Measurements from ENCODE around the gene EREG.
"Not testable (repeated sequence)": the region's sequence is repeated elsewhere in the genome, so short reads cannot be mapped to it uniquely, and the experiment has no call there.

EREG gene

GRCh38 chr4:74387790-74388189 is 22.8 kb downstream of the EREG start:
- DNase-seq (ENCODE audit: insufficient read length, low spot score) (no peak), FAIRE-seq (no peak)
- TF ChIP-seq POLR2A (IDR thresholded peaks at IDR 0.05; ENCODE audit: low read depth, low read length), result no peak

- TF ChIP-seq POLR2A (IDR thresholded peaks at IDR 0.05; ENCODE audit: low read depth, low read length), result no peak
- FAIRE-seq (no peak), DNase-seq (ENCODE audit: insufficient read length, low spot score) (no peak)
These were observed 24.5 kb downstream of the EREG start for GRCh38 chr4:74389494-74389893.

GRCh38 chr4:74390677-74391076 is 25.7 kb downstream of the EREG start:
- no peak for FAIRE-seq
- no peak for DNase-seq (ENCODE audit: insufficient read length, low spot score)
- no peak for TF ChIP-seq POLR2A (IDR thresholded peaks at IDR 0.05; ENCODE audit: low read depth, low read length)

DNA sequence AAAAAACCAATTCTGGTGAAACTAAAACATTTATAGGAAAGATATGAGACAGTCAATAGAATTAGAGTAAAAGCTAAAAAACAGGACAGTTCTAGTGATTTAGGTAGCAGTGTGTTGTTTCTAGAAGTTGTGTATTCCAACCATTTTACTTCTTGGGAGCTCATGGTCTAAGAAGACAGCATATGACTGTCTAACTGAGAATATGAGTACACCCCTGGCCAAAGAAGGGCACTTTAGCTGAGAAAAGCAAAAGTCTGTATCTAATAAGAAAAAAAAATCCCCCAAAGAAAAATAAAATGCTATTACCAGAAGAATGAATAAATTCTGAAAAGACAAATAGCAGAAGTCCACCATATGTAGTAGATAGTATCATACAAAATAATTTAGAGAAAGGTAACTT is 26.4 kb downstream of the EREG start:
- no peak for DNase-seq (ENCODE audit: insufficient read length, low spot score)
- no peak for TF ChIP-seq POLR2A (IDR thresholded peaks at IDR 0.05; ENCODE audit: low read depth, low read length)
- no peak for FAIRE-seq

GRCh38 chr4:74391890-74392475 is 27.0 kb downstream of the EREG start:
- TF ChIP-seq POLR2A (IDR thresholded peaks at IDR 0.05; ENCODE audit: low read depth, low read length), result no peak
- FAIRE-seq (no peak), DNase-seq (ENCODE audit: insufficient read length, low spot score) (no peak)

GRCh38 chr4:74394476-74395136 is 29.7 kb downstream of the EREG start:
- FAIRE-seq (peak; percentile 92), DNase-seq (ENCODE audit: insufficient read length, low spot score) (no peak)
- no peak for TF ChIP-seq POLR2A (IDR thresholded peaks at IDR 0.05; ENCODE audit: low read depth, low read length)

- no peak for FAIRE-seq
- no peak for TF ChIP-seq POLR2A (IDR thresholded peaks at IDR 0.05; ENCODE audit: low read depth, low read length)
- no peak for DNase-seq (ENCODE audit: insufficient read length, low spot score)
These were observed 30.7 kb downstream of the EREG start for GRCh38 chr4:74395633-74396032.

- TF ChIP-seq POLR2A (IDR thresholded peaks at IDR 0.05; ENCODE audit: low read depth, low read length), result no peak
These were observed 32.9 kb downstream of the EREG start for GRCh38 chr4:74397748-74398426.

GRCh38 chr4:74398894-74399589 is 34.1 kb downstream of the EREG start:
- not testable (repeated sequence) for FAIRE-seq; DNase-seq (ENCODE audit: insufficient read length, low spot score)

More at GRCh38 chr4:74397748-74398426, 32.9 kb downstream of the EREG start:
- FAIRE-seq, result no peak
- no peak for DNase-seq (ENCODE audit: insufficient read length, low spot score)

DNA sequence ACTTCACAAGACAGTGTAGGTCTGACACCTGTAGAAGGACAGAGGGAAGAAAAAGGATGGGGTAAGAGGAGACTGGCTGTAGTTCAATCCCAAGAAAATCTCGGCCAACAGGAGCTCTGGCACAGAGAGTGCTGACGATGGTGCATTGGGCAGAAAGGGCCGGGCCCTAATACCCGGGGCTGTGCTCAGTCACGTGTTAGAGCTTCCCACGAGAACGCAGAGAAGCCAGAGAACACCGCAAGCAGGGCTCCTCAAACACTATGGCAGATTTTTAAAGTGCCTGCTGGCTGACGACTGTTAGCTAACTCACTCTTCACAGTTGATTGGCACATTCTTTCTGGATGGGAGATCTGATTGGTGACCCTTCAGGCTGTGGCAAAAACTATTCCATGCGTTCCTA is 35.5 kb downstream of the EREG start:
- FAIRE-seq, result no peak
- TF ChIP-seq POLR2A (IDR thresholded peaks at IDR 0.05; ENCODE audit: low read depth, low read length), result no peak
- no peak for DNase-seq (ENCODE audit: insufficient read length, low spot score)

GRCh38 chr4:74402692-74403456 is 37.9 kb downstream of the EREG start:
- TF ChIP-seq POLR2A (IDR thresholded peaks at IDR 0.05; ENCODE audit: low read depth, low read length), result no peak
- DNase-seq (ENCODE audit: insufficient read length, low spot score) (no peak), FAIRE-seq (no peak)

GRCh38 chr4:74407891-74408290 is 42.9 kb downstream of the EREG start:
- no peak for TF ChIP-seq POLR2A (IDR thresholded peaks at IDR 0.05; ENCODE audit: low read depth, low read length)
- DNase-seq (ENCODE audit: insufficient read length, low spot score), result no peak
- no peak for FAIRE-seq

DNA sequence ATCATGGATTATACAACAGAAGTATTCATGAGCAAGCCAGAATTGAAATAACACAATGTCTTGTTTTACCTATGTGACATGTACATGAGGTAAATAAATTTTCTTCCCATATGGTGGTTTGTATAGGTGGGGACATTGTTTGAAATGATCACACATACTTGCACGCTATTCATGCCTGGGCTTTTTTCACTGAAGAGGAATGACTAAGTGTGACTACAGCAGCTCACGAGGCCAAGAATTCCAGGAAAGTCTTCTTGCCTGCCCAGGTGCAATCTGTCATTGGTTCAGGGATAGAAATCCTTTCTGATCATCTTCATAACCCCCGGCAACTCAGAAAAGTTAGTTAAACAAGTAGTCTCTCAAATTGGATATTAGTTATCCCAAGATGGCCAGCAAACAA is 43.7 kb downstream of the EREG start:
- DNase-seq (ENCODE audit: insufficient read length, low spot score) (no peak), FAIRE-seq (no peak)

DNA sequence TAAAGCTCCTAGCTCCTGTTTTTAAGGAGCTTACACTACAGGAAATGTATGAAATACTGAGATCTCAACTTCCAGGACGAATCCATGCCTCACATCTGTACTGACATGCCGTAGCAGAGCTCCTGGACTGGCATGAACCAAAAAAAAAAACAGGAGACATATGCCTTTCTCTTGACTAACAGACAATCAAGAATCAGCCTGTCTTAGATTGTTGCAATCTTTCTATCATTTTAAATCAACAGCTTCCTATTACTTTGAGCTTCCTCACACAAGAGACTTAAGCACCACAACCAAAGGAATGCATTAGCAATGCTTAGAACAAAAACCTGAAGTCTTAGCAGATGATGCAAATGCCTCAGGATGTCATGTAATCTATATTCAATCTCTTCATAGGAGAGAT is 45.3 kb downstream of the EREG start:
- DNase-seq (ENCODE audit: insufficient read length, low spot score), result no peak
- no peak for FAIRE-seq

More for the DNA sequence above, 43.7 kb downstream of the EREG start:
- no peak for TF ChIP-seq POLR2A (IDR thresholded peaks at IDR 0.05; ENCODE audit: low read depth, low read length)

More for the DNA sequence above, 45.3 kb downstream of the EREG start:
- TF ChIP-seq POLR2A (IDR thresholded peaks at IDR 0.05; ENCODE audit: low read depth, low read length), result no peak

Measured in H54 (cell line).